ENCODE data around the gene ELMOD3.
"Not testable (repeated sequence)": the region's sequence is repeated elsewhere in the genome, so short reads cannot be mapped to it uniquely, and the experiment has no call there.

Gene ELMOD3

DNA sequence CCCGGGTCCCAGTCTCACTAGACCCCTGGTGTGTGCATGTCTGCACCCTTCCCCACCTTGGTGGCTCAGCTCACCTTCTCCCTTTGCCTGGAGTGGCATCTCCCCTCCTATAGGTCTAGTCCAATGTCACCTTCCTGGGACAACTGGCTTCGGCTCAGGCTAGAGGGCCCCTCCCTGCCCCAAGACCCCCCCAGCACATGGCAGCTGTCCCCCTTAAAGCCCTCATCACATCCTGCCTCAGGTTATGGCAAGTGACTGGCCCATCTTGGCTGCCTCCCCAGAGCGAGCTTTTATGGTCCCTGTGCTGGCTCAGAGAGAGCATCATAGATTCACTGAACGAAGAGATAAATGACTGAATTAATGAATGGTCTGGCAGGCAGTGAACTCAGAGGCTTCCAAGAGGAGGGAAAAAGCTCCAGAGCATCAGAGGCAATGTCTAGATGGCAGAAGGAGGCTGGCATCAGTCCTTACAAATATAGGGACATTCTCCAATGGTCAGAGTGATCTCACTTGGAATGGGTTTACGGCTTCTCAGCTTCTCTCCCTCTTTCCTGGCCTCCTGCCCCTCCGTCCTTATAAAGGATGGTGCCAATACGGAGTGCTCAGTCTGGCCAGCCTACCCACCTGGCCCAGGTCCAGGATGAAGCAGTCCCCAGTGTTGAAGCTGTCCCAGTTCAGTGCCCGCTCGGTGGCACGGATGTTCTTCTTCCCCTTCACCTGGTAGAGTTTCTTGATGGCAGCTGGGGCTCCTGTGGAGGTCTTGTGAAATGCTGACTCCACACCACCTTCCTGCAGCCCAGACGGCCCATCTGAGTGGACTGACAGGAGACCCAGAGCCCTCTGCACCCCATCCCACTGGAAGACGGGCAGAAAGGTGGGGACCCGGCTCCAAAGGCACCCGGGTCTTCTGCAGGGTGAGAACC, 46.2 kb downstream of the ELMOD3 start:
- no peak for DNase-seq (ENCODE audit: low read depth in 2 of 2)

DNA sequence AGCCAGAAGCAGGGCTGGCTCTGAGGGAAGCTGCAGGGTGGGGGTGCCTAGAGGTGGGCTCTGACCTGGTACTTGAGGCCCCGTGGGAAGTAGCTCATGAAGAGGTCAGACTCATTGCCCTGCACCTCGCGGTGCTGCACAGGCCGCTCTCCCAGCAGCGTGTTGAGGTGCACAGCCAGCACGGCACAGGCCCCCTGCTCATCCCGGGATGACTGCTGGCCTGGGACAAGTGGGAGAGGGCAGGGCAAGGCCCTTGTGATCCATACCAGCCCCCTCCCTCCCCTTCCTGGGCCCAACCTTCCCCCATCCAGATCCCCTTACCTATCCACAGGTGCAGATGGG, 46.9 kb downstream of the ELMOD3 start:
- no peak for DNase-seq (ENCODE audit: low read depth in 2 of 2)

DNA sequence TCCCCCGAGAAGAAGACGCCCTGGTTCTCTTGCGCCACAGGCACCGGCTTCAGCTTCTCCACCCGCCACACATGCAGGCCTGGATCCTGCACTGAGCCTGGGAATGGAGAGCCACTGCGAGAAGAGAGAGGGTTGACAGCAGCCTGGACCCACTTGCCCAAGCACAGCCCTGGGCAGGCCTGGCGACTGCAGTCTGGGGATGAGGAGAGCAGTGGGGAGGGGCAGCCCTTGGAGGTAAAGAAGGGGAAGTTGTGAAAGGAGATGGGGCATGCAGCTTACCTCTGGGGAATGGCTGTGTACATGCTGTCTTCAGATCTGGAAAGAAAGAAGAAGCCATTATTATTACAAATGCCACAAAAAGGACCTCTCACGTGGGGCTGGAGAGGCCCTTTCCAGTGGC, 47.3 kb downstream of the ELMOD3 start:
- DNase-seq (ENCODE audit: low read depth in 2 of 2) = no peak

DNA sequence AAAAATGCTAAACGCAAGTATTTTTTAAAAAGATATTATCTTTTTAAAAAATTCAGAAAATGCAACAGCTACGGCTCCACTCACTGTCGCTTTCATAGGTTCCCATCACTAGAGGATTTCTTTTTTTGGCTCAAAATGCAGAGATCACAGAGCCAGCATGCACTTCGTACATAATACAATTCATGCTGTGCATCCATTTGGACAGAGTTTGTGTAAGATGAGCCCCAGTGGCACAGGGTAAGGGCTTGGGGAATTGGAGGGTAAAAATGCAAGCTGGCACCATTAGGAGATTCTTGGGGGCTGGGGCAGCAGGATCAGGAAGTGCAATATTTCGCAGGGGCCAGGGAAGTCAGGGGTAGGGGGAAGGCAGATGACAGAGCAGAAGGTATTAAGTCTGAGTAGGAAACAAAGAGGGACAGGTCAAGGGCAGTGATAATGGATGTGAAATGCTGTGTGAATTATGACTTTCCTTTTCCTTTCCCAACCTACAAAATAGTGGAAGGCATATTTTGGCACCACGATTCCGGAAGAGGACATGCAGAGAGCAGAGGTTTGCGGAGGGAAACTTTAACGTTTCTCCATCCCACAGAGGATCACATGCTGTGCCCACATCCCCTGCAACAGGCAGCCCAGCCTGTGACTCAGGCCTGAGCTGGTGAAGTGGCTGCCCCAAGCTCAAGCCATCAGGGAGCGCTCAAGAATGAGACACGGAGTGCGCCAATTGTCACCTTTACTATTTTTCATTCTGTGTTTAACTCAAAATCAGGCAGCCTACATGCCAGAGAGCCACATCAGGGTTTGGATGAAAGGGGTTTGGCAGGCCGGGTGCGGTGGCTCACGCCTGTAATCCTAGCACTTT, 50.9 kb downstream of the ELMOD3 start:
- peak; percentile 25 to 39 for DNase-seq (ENCODE audit: low read depth in 2 of 2)

DNA sequence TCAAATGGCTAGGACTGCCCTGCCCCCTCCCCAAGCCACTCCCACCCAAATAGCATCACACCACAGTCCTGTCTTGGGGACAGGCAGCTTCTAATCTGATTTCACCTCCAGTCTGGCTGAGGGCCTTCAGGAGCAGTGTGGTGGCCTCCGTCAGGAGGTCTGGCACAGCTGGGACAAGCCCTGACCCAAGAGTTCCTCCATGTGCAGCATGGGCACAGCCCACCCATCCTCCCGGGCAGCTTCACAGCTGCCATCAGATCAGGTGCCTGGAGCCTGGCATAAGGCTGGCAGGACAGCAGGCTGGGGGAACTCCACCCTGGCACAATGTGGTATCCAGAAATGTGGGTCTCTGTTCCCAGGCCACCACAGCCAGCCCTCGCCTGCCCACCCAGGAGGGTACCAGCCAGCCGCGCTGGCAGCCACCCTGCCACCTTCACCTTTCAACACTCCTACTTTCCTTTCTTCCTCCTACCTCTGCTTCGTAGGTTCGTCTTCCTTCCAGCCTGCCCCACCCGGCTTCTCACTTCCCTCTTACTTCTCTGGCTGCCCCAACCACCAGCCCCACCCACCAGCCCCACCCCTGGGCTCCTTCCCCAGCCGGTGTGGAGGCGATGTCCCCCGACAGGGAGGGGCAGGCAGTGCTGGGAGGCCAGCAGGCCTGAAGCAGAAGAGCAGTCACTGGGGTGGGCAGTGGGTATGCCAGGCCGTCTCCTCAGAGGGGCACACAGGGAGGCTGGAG, 55.4 kb downstream of the ELMOD3 start, which contains the start of gene CAPG:
TSS of gene CAPG (minus strand) at position 522 of the 739 bp plus-strand sequence. CDS start 8,221 bp downstream, outside the sequence.
- peak in 1 of 2 donors; percentile 21 for DNase-seq (ENCODE audit: low read depth in 2 of 2)

DNA sequence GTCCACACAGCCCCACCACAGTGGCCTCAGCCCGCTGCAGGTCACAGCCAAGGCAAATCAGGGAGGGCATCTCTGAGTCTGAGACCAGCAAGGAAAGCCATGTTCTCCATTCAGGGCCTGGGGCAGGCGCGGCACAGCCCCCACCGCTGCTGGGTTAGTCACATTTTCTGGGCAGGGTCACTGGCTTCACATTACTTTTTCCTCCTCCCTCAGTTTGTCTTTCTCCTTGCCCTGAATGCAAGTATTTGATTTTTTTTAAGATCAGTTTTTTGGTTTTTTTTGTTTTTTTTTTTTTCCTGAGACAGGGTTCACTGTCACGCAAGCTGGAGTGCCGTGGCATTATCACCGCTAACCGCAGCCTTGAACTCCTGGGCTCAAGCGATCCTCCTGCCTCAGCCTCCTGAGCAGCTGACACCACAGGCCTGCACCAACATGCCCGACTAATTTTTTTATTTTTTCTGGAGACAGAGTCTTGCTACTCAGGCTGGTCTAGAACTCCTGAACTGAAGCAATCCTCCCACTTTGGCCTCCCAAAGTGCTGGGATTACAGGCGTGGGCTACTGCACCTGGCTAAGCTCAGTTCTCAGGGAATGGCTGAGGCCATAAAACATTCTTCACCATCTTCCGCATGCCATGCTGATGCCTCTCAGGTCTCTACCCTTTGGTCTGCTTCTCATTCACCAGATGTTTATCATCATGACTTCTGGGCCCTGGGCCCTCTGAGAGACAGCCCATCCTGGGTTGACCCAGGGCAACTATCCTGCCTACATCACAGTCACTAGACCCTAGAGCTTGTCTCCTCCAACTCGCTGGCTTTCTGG, 56.2 kb downstream of the ELMOD3 start:
- DNase-seq (ENCODE audit: low read depth in 2 of 2) = no peak

DNA sequence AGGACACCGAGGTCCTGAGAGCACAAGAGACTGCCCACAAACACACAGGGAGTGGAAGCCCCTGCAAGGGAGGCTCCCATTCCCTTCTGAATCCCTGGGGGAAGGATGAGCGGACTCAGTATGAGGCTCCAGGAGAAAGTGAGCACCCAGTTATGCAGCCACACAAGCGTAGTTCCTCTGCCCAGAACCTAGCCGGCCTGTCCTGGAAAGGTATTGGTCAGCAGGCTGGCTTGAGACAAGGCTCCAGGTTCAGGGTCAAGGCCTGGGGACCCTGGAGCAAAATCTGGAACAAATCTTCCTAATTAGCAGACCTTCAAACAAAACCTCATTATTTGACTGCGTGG, 56.8 kb downstream of the ELMOD3 start:
- DNase-seq (ENCODE audit: low read depth in 2 of 2) = no peak

DNA sequence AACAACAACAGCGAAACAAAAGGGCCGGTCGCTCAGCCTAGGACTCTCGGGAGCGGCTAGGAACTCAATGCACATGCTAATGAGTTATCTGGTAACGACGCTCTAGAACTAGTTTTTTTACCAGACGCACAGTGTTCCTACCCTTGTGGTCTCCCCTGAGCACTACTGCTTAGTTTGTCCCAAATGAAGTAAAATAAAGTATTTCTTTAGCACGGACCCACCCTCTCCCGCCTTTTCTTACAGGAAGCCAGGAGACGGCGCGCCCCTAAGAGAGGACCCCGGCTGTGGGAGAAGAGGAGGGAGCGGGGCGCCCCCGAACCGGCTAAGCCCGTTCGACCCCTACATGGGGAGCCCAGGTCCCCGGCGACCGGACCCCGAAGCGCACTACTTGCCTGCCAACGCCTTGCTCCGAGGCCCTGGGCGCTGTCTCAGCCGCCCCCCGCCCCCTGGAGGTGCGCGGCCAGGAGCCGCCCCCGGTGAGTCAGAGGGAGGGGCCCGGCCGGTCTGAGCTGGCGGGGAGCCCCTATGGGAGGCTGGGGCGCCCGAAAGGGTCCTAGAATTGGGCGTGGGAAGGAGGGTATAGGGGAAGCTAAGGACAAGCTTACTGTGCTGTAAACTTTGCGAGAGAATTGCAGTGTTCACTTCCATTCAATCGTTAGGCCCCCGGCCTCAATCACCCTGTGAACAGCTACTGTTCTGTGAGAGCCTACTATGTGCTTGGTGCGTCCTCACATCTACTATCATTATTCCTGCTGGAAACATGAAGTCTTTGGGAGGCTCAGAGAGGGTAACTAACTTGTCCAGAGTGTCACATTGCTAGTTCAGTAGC, 59.2 kb downstream of the ELMOD3 start:
- no peak for DNase-seq (ENCODE audit: low read depth in 2 of 2)

DNA sequence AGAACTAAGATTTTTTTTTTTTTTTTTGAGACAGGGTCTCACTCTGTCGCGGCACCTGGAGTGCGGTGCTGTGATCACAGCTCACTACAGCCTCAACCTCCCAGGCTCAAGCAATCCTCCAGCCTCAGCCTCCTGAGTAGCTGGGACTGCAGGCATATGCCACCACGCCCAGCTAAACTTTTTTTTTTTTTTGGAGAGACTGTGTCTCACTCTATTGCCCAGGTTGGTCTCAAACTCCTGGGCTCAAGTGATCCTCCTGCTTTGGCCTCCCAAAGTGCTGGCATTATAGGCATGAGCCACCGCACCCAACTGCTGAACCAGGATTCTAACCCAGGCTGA, 59.8 kb downstream of the ELMOD3 start:
- DNase-seq (ENCODE audit: low read depth in 2 of 2) = not testable (repeated sequence)

DNA sequence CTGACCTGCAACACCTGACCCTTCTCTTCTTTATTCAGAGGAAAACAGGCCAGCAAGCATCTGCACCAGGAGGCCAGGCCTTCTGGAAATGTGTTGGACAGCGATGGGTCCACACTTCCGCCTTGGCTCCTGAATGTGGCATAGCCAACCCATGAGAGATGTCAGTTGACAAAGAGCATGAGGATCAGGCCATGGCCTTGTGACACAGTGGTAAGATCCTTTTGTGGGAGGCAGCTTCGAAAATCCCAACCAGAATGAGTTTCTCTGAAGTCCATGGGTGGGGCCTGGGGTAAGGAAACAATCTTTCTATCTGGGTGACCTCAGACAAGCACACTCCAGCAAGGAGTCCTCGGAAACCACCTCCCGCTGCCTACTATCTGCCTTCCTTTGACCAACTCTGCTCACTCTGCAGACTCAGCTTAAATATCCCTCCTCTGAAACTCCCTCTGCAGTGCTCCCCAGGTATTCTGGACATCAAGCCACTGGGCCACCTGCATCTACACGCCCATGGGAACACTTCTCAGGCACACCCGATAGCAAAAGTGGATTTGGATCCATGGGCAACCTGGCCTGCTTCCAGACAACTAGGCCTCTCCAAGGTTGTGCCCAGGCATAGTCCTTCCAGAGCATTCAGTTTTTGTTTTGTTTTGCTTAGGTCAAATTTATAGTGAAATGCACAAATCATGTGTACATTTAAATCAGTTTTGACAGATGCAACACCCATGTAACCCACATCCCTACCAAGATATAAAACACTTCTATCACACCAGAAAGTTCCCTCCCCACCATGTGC, 60.4 kb downstream of the ELMOD3 start:
- no peak for DNase-seq (ENCODE audit: low read depth in 2 of 2)

DNA sequence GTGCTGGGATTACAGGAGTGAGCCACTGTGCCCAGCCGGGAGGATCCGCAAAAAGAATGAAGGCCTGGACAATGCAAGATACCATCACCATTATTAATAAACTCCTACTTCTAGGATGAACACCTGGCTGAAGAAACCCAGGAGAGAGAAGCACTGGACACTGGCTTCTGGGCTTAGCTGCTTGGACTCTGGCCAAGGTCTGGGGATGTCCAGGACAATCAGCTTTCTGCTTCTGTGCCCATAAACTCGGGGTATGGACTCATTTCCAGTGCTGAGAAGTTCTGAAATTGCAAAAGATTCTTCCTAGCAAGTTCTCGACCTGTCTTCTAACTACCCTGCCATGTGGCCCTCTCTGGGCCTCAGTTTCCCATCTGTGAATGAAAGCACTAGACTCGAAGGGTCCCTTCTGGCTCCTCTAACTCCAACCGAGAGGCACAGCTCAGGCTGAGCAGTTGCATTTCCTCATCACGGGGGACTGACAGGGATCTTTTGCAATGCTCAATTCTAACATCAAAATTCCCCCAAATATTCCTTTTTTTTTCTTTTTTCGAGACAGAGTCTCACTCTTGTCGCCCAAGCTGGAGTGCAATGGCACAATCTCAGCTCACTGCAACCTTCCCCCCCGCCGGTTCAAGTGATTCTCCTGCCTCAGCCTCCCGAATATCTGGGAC, 61.5 kb downstream of the ELMOD3 start:
- no peak for DNase-seq (ENCODE audit: low read depth in 2 of 2)

DNA sequence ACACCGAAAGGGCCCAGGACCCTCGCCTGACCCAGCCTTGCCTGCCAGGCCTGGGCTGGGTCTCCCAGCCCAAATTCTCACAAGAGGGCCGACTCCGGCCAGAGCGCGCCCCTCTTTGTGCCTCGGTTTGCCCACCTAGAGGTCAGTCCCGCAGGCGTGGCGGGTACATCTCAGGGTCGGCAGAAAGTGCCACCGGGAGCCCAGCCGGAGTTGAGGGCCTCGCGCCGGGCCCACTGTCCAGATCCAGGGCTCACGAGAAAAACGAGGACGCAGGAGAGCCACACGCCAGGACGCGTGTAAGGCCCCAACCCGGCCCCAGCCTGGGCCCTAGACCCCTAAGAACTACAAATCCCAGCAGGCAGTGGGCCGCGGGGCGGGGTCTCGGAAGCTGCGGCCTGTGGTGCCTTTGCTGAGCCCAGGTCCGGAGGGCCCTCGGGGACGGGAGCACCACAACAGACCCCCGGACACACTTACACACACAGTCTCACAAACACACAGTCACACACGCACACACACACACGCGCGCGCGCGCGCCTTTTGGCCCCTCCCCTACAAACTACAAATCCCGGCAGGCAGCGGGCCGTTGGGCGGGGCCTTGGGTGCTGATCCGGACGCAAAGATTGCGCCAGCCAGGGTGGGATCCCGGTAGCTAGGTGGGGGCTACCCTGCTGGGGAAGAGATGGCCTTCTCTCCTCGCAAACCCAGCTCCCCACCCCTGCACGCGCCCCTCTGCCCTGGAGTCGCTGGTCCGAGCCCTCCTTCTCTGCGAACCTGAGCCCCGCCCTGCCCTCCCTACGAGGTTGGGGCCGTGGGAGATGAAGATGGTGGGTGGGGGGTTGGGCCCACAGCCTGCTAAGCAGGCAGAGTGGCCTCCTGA, 63.8 kb downstream of the ELMOD3 start, which contains the start of gene SH2D6:
TSS of gene SH2D6 (plus strand) at position 583 of the 877 bp plus-strand sequence. CDS start 10,752 bp downstream, outside the sequence.
- DNase-seq (ENCODE audit: low read depth in 2 of 2) = peak; percentile 68 to 83

DNA sequence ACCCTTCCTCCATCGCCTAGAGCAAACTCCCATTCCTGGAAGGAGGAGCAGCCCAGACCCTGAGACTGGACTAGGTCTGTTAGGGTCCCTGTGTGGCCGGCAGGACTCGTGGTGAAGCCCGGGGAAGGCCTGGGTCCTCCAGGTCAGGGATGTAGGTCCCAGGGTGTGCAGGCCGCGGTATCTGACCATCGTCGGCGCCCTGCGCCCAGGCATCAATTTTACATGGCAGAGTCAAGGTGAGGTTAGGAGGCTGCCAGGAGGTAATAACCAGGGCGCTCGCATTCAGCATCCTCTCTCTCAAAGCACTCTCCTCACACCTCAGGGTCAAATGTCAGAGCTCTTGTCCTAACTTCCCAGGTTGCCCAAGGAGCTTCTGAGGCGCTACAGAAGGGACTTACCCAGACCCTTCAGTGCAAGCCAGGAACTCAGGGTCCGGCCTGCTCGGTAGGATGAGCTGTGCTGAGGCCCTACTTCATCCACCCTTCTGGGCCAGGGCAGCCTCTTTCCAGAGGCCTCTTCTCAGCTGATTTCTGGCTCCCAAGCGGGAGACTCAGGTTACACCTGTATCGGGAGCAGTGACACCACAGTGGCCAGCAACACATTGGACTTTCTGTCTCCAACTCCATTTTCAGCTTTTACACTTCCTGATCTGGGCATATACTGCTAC, 64.6 kb downstream of the ELMOD3 start:
- DNase-seq (ENCODE audit: low read depth in 2 of 2) = no peak

DNA sequence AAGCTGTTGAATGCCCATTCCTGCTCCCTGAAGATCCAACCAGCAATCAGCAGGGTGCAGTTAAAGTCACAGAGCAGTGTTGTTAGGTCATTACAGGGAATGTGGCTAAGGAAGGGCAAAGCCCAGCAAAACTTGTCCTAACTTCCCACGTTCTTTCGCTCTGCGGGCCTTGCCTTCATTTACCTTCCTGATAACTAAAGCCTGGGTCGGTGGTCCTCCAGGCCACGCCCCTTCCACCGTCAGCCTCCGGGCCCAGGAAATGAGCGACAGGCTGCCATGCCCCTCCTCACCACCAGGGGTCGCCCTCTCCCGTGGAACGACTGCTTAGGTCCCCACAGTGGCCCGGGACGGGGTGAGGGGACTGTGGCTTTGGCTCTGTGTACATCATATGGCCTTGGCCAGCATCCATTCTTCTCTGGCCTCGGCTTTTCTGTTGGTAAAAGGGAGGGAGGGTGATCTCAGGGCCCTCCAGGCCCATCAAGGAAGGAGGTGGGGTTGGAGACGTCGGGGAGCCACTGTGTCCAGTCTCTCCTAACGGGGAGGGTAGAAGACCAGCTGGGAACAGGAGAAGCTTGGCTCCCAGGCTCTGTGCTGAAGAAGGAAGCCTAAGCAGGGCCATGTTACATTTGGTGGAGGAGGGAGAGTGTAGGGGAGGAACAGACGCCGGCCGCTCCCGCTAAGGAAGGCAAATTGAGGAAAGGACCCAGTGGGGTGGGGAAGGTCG, 66.1 kb downstream of the ELMOD3 start:
- DNase-seq (ENCODE audit: low read depth in 2 of 2) = peak; percentile 93

DNA sequence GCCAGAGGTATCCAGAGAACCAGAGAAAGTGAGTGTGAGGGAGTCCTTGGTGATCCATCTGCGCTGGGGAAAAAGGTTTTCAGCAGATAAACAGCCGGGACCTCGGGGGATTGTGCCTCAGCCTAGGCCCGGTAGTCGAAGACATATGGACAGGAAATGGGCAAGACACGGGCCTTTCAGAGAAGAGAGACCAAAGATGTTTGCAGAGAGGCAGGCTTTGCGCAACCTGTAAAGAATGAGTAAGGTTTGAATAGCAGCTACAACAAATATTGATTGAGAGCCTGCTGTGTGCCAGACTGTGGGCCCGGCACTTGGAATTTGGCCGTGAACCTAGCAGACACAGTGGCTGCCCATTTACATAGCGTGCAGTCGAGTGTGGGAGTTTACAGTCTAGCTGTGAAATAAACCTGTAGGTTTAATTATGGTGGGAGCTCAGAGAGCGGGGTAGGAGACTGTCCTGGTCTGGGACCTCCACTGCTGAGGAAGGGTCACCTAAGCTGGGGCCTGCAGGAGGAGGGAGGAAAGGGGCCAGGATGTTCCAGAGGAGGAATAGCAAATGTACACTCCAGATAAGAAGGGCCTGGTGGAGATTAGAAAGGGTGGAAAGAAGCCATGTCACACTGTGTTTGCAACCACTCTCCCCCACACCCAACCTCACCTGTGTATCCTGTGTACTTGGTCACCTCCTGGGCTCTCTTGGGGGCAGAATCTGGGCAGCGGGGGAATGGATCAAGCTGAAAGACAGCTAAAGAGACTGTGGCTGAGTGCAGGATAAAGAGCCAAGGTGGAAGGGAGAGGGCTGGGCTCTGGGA, 66.9 kb downstream of the ELMOD3 start:
- no peak for DNase-seq (ENCODE audit: low read depth in 2 of 2)

DNA sequence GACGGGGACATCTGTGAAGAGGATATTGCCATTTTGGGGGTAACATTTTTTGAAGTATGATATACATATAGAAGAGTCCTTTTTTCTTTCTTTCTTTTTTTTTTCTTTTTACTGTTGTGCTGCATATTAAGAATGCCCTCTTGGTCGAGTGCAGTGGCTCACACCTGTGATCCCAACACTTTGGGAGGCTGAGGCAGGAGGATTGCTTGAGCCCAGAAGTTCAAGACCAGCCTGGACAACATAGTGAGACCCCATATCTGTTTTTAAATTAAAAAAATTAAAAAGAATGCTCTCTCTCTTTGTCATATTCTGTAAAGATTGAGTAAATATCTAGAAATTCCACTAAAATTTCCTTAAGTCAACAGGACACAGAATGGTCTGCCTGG, 67.5 kb downstream of the ELMOD3 start:
- no peak for DNase-seq (ENCODE audit: low read depth in 2 of 2)

Measured in stimulated activated CD4-positive, alpha-beta T cell treated with anti-CD3 and anti-CD28 coated beads, Interleukin-1b, Interleukin-23, amount 100 ng/mL, for 4 hours (primary cell).